Measurements from ENCODE around the gene DISP1.

Gene DISP1

GRCh38 chr1:222814536-222815439 lies at the start of gene DISP1:
DISP1 (plus strand) TSS chr1:222815039; CDS start chr1:222942824, 127,785 bp downstream.
- peak; percentile 78 for DNase-seq (ENCODE audit: low spot score)

GRCh38 chr1:222767152-222767571 lies 47.7 kb upstream of the DISP1 start:
- DNase-seq (ENCODE audit: low spot score) = no peak

GRCh38 chr1:222768592-222768991 lies 46.2 kb upstream of the DISP1 start:
- no peak for DNase-seq (ENCODE audit: low spot score)

- DNase-seq (ENCODE audit: low spot score) = no peak
Measured at GRCh38 chr1:222769181-222769580, 45.7 kb upstream of the DISP1 start.

GRCh38 chr1:222769971-222770620 lies 44.7 kb upstream of the DISP1 start:
- DNase-seq (ENCODE audit: low spot score) = no peak

- no peak for DNase-seq (ENCODE audit: low spot score)
Measured at GRCh38 chr1:222772996-222773379, 41.9 kb upstream of the DISP1 start.

GRCh38 chr1:222777463-222777862 lies 37.4 kb upstream of the DISP1 start:
- no peak for DNase-seq (ENCODE audit: low spot score)

GRCh38 chr1:222777977-222778376 lies 36.9 kb upstream of the DISP1 start:
- DNase-seq (ENCODE audit: low spot score) = no peak

GRCh38 chr1:222781251-222781650 lies 33.6 kb upstream of the DISP1 start:
- DNase-seq (ENCODE audit: low spot score) = no peak

- DNase-seq (ENCODE audit: low spot score) = no peak
Measured at GRCh38 chr1:222783051-222783450, 31.8 kb upstream of the DISP1 start.

GRCh38 chr1:222784371-222784770 lies 30.5 kb upstream of the DISP1 start:
- no peak for DNase-seq (ENCODE audit: low spot score)

GRCh38 chr1:222784916-222785315 lies 29.9 kb upstream of the DISP1 start:
- DNase-seq (ENCODE audit: low spot score) = no peak

- DNase-seq (ENCODE audit: low spot score) = no peak
Measured at GRCh38 chr1:222785529-222785928, 29.3 kb upstream of the DISP1 start.

- no peak for DNase-seq (ENCODE audit: low spot score)
Measured at GRCh38 chr1:222786121-222786520, 28.7 kb upstream of the DISP1 start.

- DNase-seq (ENCODE audit: low spot score) = no peak
Measured at GRCh38 chr1:222787729-222788128, 27.1 kb upstream of the DISP1 start.

- no peak for DNase-seq (ENCODE audit: low spot score)
Measured at GRCh38 chr1:222788402-222789156, 26.3 kb upstream of the DISP1 start.

- DNase-seq (ENCODE audit: low spot score) = no peak
Measured at GRCh38 chr1:222790115-222790514, 24.7 kb upstream of the DISP1 start.

- DNase-seq (ENCODE audit: low spot score) = no peak
Measured at GRCh38 chr1:222790520-222790919, 24.3 kb upstream of the DISP1 start.

- DNase-seq (ENCODE audit: low spot score) = no peak
Measured at GRCh38 chr1:222791006-222791710, 23.7 kb upstream of the DISP1 start.

GRCh38 chr1:222792744-222793143 lies 22.1 kb upstream of the DISP1 start:
- DNase-seq (ENCODE audit: low spot score) = no peak

- DNase-seq (ENCODE audit: low spot score) = no peak
Measured at GRCh38 chr1:222794656-222795474, 20.0 kb upstream of the DISP1 start.
